Measurements from ENCODE around the gene ZNF778.

The ZNF778 gene

GRCh38 chr16:89217388-89218191, at the start of gene ZNF778:
Gene ZNF778, plus strand, starts transcription at chr16:89217703. Its CDS starts 3,425 bp downstream, at chr16:89221128.
- peak within 1 kb of the TSS; percentile 95 for H3K4me3 ChIP-seq (ENCODE audit: low read length)
- TF ChIP-seq ZNF274 (IDR thresholded peaks at IDR 0.05; ENCODE audit: low read depth, low read length) = no peak

DNA sequence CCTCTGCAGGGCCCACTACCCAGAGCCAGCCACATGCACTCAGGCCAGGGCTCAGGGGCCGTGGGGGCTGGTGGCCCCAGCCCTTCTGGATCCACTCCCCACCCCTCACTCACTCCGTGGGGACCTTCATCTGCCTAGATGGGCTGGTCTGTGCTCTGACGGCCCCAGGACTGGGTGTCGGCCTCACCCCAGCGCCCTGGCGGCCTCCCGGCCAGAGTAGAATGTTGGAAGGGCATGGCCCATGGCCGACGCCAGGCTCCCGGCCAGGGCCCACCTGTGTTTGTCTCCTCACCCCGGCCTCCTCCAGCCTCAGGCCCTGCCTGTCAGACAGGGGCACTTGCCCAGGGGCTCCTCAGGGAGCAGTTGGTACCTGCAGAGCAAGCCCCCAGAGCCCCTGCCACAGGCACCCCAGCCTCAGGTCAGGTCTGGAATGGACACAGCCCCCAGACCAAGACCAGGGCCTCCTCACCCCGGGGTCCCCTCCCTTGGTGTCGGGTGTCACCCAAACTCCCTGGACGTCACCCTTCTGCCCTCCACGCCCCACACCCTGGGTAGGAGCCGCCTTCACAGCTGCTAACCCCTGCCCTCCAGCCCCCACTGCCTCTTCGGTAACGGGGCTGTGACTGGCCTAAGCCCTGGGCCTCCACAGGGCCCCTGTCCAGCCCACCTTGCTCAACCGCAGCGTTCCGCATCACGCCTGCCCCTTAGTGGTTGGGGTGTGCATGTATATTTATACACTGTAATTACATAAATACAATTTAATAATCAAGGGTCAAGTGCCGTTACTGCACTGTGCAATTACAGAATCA, 48.9 kb upstream of the ZNF778 start:
- H3K4me3 ChIP-seq (ENCODE audit: low read length) = no peak overlapping the region
- no peak for TF ChIP-seq ZNF274 (IDR thresholded peaks at IDR 0.05; ENCODE audit: low read depth, low read length)

DNA sequence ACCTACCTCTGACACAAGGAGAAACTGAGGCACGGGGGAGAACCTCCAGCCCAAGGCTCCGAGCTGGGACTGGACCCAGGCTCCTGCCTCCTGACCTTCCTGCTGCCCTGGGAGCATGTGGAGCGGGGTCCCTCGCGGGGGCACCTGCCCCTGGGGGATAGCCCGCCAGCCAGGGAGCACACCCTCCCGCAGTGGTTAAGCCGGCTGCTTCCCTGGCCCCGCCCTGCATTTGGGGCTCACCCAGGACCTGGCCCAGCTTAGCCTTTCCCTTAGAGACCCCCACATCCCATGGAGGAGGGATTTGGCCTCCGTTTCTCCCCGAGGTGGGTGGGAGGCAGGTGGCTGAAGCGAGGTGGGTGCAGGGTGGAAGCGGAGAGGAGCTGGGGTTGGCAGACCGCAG, 47.7 kb upstream of the ZNF778 start:
- TF ChIP-seq ZNF274 (IDR thresholded peaks at IDR 0.05; ENCODE audit: low read depth, low read length) = no peak
- no peak overlapping the region for H3K4me3 ChIP-seq (ENCODE audit: low read length)

DNA sequence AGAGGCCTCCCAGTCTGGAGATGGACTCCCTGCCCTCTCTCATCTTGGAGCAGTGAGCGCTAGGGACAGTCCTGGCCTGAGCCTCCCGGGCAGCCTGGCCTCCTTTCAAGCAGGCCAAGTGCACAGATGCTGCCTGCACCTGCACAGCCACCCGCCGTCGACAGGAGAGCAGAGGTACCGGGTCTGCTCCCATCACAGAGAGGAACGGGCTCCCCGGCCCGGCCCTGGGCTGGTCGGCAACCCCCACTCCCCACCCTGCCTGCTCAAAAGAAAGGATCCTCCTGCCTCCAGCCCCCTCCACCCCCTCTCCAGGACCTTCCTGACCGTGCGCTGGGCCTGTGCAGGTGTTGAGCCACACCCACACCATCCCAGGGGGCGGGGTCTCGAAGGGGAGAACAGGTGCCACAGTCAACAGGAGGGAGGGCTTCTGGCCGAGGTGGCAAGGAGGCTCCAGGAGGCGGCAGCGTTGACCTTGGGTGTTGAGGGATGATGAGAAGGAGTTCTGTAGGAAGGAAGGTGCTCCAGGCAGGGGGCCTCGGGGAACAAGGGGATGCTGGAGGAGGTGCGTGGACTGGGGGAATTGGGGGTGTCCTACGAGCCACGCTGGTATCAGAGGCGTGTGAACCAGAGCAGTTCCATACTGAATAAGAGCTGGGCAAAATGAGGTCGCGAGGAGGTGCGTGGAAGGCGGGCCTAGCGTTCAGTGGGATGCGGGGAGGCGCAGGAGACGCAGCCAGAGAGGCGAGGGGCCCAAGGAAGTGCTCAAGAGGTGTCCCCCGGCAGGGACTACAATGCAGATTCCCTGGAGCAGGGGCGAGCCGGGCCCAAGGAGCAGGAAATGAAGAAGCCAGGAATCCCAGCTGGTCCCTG, 46.9 kb upstream of the ZNF778 start:
- no peak for TF ChIP-seq ZNF274 (IDR thresholded peaks at IDR 0.05; ENCODE audit: low read depth, low read length)
- no peak overlapping the region; the same call in 1 of the 2 replicates for H3K4me3 ChIP-seq (ENCODE audit: low read length)

DNA sequence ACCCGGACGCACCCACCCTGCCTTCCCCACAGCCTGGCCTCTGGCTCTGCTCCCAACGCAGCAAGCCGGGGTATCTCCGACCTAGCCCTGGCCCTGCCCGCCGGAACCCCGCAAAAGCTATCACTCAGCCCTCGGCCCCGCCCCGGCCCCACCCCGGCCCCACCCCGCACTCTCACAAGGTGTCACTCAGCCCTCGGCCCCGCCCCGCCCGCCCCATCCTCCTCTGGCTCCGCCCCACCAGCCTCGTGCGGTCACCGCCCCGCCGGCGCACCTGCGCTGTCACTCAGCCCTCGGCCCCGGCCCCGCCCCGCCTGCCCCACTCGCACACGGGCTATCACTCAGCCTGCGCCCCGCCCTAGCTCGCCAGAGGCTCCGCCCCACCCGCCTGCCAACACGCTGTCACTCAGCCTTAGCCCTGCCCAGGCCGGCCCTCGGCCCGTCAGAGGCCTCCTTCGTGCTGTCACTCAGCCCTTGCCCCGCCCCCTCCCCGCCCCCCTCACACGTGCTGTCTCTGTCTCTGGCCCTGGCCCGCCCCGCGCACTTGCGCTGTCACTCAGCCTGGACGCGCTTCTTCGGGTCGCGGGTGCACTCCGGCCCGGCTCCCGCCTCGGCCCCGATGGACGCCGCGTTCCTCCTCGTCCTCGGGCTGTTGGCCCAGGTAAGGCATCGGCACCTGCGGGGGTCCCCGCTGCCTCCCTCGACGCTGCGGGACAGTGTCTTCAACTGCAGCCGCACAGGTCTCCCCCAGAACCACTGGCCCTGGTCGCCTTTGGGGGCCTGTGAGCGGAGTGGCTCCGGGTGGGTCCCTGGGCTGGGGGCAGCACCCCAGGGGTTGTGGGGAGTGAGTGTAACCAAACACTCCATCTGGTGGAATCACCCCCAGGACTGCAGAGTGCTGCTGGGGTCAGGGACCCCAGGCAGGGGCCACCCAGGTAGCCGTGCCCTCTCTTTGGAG, 46.0 kb upstream of the ZNF778 start, which contains the start of gene CDH15:
TSS of gene CDH15 (plus strand) at position 533 of the 955 bp plus-strand sequence. CDS start at position 617, 84 bp downstream.
- no peak for TF ChIP-seq ZNF274 (IDR thresholded peaks at IDR 0.05; ENCODE audit: low read depth, low read length)
- H3K4me3 ChIP-seq (ENCODE audit: low read length) = no peak within 1 kb of the TSS; the same call in 1 of the 2 replicates

GRCh38 chr16:89172171-89172527, 45.4 kb upstream of the ZNF778 start:
- no peak for TF ChIP-seq ZNF274 (IDR thresholded peaks at IDR 0.05; ENCODE audit: low read depth, low read length)
- no peak overlapping the region for H3K4me3 ChIP-seq (ENCODE audit: low read length)

DNA sequence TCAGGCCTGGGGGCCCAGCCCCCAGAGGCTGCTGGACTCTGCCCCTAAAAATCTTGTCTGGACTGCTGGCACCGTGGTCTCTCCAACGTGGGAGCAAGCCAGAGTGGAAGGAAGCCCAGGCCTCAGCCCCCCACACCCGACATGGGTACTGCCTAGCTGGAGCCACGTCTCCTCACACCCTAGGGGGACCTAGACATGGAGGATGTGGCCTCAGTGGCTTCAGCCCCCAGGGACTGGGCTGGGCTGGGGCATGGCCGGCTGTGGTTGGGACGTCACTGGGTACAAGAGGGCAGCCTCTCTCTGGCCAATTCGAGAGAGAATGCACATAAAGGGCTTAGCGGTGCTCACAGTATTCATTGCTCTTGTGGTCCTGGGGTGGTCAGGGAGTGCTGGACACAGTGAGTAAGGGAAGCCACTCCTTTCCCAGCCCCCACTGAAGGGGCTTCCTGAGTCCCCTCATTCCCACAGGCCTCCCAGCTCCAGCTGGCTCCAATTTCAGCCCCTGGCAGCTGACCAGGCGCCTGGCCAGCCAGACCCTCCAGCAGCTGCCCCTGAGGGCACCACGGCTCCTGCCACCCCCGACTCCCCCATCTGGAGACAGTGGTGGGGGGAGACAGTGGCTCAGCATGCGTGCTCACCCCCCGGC, 44.9 kb upstream of the ZNF778 start:
- TF ChIP-seq ZNF274 (IDR thresholded peaks at IDR 0.05; ENCODE audit: low read depth, low read length) = no peak
- H3K4me3 ChIP-seq (ENCODE audit: low read length) = no peak overlapping the region

DNA sequence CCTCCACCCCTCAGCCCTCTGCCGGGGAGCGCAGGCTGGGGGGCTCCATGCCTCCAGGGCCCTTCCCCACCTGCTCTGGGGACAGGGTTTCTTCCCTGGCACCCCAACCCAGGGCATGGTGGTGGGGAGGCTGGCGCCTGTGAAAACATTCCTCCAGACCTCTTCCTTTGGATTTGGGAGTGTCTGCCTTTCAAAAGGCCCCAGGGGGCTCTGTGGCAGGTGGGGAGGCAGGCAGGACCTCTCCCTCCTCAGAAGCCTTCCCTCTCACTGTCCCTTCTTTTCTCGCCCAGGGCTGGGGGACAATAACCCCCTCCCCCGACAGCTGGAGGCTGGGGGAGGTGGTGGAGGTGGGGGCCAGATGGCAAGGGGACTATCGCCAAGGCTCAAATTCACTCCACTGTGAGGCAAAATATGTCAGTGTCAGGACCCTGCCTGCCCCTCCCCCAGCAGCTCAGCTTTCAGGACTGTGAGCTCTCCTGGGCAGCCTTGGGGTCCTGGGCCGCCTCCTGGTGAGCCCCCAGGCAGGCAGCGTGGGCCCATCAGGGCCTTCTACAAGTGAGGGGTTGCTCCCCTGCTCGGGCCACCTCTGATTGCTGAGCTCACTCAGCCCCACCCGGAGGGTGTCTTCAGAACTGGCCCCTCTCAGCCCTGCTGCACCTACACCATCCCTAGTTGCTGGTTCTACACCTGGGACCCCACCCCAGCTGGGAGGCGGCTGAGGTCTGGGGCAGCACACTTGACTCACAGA, 44.2 kb upstream of the ZNF778 start:
- no peak for TF ChIP-seq ZNF274 (IDR thresholded peaks at IDR 0.05; ENCODE audit: low read depth, low read length)
- no peak overlapping the region for H3K4me3 ChIP-seq (ENCODE audit: low read length)

- no peak for TF ChIP-seq ZNF274 (IDR thresholded peaks at IDR 0.05; ENCODE audit: low read depth, low read length)
- no peak overlapping the region for H3K4me3 ChIP-seq (ENCODE audit: low read length)
These were observed 43.3 kb upstream of the ZNF778 start for GRCh38 chr16:89174055-89174827.

DNA sequence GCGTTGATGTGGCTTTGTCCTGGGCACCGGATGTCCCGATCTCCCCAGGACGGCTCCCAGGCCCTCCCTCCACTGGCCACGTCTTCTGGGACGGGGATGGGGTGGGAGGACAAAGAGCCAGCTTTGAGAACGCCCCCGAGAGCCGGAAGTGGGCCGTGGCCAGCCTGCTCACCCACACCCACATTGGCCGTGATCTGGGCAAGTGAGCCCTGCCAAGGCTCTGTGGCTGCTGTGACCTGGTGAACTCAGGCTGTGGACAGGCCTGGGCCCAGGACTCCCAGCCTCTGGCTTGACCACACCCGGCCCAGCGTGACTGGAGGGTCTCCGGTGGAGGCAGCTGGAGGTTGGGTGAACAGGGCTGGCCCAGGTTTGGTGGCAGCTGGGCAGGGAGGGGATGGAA, 42.6 kb upstream of the ZNF778 start:
- H3K4me3 ChIP-seq (ENCODE audit: low read length) = no peak overlapping the region
- no peak for TF ChIP-seq ZNF274 (IDR thresholded peaks at IDR 0.05; ENCODE audit: low read depth, low read length)
